NCI-H1092 (cell line): ENCODE measurements around the gene ZNF44.

ENCODE experiments used
- DNase-seq: peaks from one replicate; lab custom pipeline; 2025; lab: John Stamatoyannopoulos, UW

Gene ZNF44

GRCh38 chr19:12261554-12261953 is 33.1 kb downstream of the ZNF44 start:
- no peak for DNase-seq

- DNase-seq: no peak
Measured at GRCh38 chr19:12260861-12261260, 33.8 kb downstream of the ZNF44 start.

GRCh38 chr19:12260236-12260635 is 34.4 kb downstream of the ZNF44 start:
- no peak for DNase-seq

- DNase-seq: no peak
Measured at GRCh38 chr19:12255372-12255771, 39.3 kb downstream of the ZNF44 start.

- no peak for DNase-seq
Measured at GRCh38 chr19:12247644-12248222, 47.0 kb downstream of the ZNF44 start.

- no peak for DNase-seq
Measured at GRCh38 chr19:12244370-12244769, 50.3 kb downstream of the ZNF44 start.

GRCh38 chr19:12237143-12237839 is 57.4 kb downstream of the ZNF44 start:
- DNase-seq: no peak

- DNase-seq: no peak
Measured at GRCh38 chr19:12232961-12233360, 61.7 kb downstream of the ZNF44 start.

GRCh38 chr19:12230751-12231733 is 63.6 kb downstream of the ZNF44 start:
- no peak for DNase-seq

- DNase-seq: no peak
Measured at GRCh38 chr19:12229990-12230389, 64.7 kb downstream of the ZNF44 start.

GRCh38 chr19:12224676-12225075 is 70.0 kb downstream of the ZNF44 start:
- no peak for DNase-seq

- DNase-seq: no peak
Measured at GRCh38 chr19:12222980-12223630, 71.6 kb downstream of the ZNF44 start.
